ENCODE results near the gene PHTF2. TPM values are rescaled to one million over a fixed set of nuclear protein-coding genes. Genes with fewer than 3 reads are reported as not detected.

Gene PHTF2
- total RNA-seq, 1 experiment from 2014 or later, result 52.0 TPM

- POLR2A ChIA-PET (ENCODE audit: unreplicated experiment), result no interaction called here
- CTCF ChIA-PET, result no interaction called here
- no peak for DNase-seq
- Histone ChIP-seq H3K4me2 (no peak overlapping the region), H3K9me2 (ENCODE audit: insufficient read depth) (no peaks in the 10 kb centered on the region), H3F3A (ENCODE audit: insufficient read depth, low read depth) (no peaks in the 10 kb centered on the region), H3K9me3 (ENCODE audit: insufficient read depth, low read depth) (no peaks in the 10 kb centered on the region), H3K27me3 (ENCODE audit: insufficient read depth, low read depth) (no peaks in the 10 kb centered on the region), H3K4me3 (no peak overlapping the region), H4K20me1 (ENCODE audit: insufficient read depth) (no peaks in the 10 kb centered on the region), H2AFZ (no peak overlapping the region), H3K79me2 (ENCODE audit: low read depth) (no peaks in the 10 kb centered on the region), H3K4me1 (replicated peaks; ENCODE audit: insufficient read depth) (no peaks in the 10 kb centered on the region), H3K27ac (no peak overlapping the region), H3K36me3 (ENCODE audit: low read depth) (no peaks in the 10 kb centered on the region)
- intact Hi-C loops (cut with micrococcal nuclease; ENCODE audit: unreplicated experiment), result no loop called here
- BruUV-seq (replicated peaks), result no TSS peak
- TF ChIP-seq CTCF (conservative IDR thresholded peaks at IDR 0.05), result no peak
- TF ChIP-seq EZH2 (IDR thresholded peaks at IDR 0.05; ENCODE audit: low read depth), result no peak
Observed at GRCh38 chr7:77888998-77889397, 90.4 kb downstream of the PHTF2 start.

DNA sequence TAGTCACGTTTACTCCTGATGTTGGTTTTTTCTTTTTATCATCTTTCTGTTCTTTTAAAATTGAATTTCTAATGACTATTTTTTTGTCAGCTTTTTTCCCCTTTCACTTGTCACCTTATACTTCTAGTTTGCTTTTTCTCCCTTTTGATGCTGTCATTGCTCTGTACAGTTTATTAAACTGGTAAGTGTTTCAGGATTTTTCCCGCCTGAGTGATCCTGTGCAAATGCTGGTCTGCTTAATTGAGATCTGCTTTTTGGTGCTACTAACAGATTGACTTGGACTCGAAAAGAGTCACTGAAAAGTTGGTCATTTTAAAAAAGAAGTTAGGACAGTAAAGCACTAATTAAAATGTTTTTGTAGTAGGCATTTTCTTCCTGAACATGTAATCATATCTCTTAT lies 95.2 kb downstream of the PHTF2 start:
- POLR2A ChIA-PET (ENCODE audit: unreplicated experiment), result no interaction called here
- Histone ChIP-seq H3K4me3 (no peak overlapping the region), H3K36me3 (ENCODE audit: low read depth) (no peaks in the 10 kb centered on the region), H4K20me1 (ENCODE audit: insufficient read depth) (no peaks in the 10 kb centered on the region), H3K9me2 (ENCODE audit: insufficient read depth) (no peaks in the 10 kb centered on the region), H3K9me3 (ENCODE audit: insufficient read depth, low read depth) (no peaks in the 10 kb centered on the region), H3K4me1 (replicated peaks; ENCODE audit: insufficient read depth) (no peaks in the 10 kb centered on the region), H3K4me2 (no peak overlapping the region), H2AFZ (no peak overlapping the region), H3K79me2 (ENCODE audit: low read depth) (no peaks in the 10 kb centered on the region), H3K27me3 (ENCODE audit: insufficient read depth, low read depth) (no peaks in the 10 kb centered on the region), H3K27ac (no peak overlapping the region), H3F3A (ENCODE audit: insufficient read depth, low read depth) (no peaks in the 10 kb centered on the region)
- intact Hi-C loops (cut with micrococcal nuclease; ENCODE audit: unreplicated experiment), result no loop called here
- no TSS peak for BruUV-seq (replicated peaks)
- DNase-seq, result no peak
- CTCF ChIA-PET, result no interaction called here
- no peak for TF ChIP-seq CTCF (conservative IDR thresholded peaks at IDR 0.05)
- no peak for TF ChIP-seq EZH2 (IDR thresholded peaks at IDR 0.05; ENCODE audit: low read depth)

DNA sequence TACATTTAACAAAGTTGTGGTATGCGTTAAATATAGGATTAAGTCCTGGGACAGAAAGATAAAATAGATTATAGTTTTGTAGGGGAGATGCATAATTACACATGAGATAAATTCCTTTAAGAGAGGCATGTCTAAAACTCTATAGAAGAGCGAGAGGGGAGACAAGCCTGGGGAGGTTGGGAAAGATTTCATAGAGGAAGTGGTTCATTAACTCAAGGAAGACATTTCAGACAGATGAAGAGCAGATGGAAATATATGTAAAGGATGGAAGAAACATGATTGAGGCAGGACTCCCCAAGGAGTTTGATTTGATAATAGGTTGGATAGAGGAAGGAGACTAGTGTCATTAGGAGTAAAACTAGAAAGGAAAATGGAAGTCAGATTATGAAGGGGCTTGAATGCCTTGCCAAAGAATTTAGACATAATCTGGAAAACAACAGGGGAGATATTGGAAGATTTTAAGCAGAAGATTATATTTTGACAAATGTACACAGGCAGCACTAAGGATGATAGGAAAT lies 96.1 kb downstream of the PHTF2 start:
- Histone ChIP-seq H3F3A (ENCODE audit: insufficient read depth, low read depth) (no peaks in the 10 kb centered on the region), H3K4me3 (no peak overlapping the region), H3K9me2 (ENCODE audit: insufficient read depth) (no peaks in the 10 kb centered on the region), H3K4me1 (replicated peaks; ENCODE audit: insufficient read depth) (no peaks in the 10 kb centered on the region), H3K79me2 (ENCODE audit: low read depth) (no peaks in the 10 kb centered on the region), H3K36me3 (ENCODE audit: low read depth) (no peaks in the 10 kb centered on the region), H2AFZ (no peak overlapping the region), H3K9me3 (ENCODE audit: insufficient read depth, low read depth) (no peaks in the 10 kb centered on the region), H4K20me1 (ENCODE audit: insufficient read depth) (no peaks in the 10 kb centered on the region), H3K4me2 (no peak overlapping the region), H3K27me3 (ENCODE audit: insufficient read depth, low read depth) (no peaks in the 10 kb centered on the region), H3K27ac (no peak overlapping the region)
- CTCF ChIA-PET, result no interaction called here
- TF ChIP-seq CTCF (conservative IDR thresholded peaks at IDR 0.05), result no peak
- TF ChIP-seq EZH2 (IDR thresholded peaks at IDR 0.05; ENCODE audit: low read depth), result no peak
- no peak for DNase-seq
- TSS peak; percentile 23 for BruUV-seq (replicated peaks)
- intact Hi-C loops (cut with micrococcal nuclease; ENCODE audit: unreplicated experiment), result no loop called here
- POLR2A ChIA-PET (ENCODE audit: unreplicated experiment), result no interaction called here

Measured in PC-9 (cell line).